ENCODE results near the gene MARCO. TPM values are rescaled to one million over a fixed set of nuclear protein-coding genes. Genes with fewer than 3 reads are reported as not detected.
"Not testable (repeated sequence)": the region's sequence is repeated elsewhere in the genome, so short reads cannot be mapped to it uniquely, and the experiment has no call there.

The MARCO gene
- polyA plus RNA-seq, 1 of the 3 experiments (the other 2 are of a cell fraction): not detected

DNA sequence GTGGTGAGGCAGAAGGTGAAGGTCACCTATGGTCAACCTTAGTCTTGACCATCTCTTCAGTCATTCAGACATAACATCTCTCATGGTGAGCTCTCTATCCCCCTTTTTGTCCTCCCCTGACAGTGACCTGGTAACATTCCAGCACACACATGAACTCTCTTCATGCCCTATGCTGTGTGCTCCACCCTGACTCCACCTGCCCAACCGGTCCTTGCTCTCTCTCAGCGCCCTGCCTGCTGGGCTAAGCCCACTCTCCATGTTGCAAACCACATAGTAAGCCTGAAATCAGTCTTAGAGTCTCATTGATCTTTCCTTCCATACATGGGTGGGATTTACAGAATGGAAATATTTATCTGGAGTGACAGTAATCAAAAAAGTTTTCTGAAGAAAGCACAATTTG is 52.8 kb downstream of the MARCO start:
- no peaks in the 10 kb centered on the region for H3K9me2 ChIP-seq
- no peaks in the 10 kb centered on the region for H3F3A ChIP-seq (replicated peaks; ENCODE audit: insufficient read depth)
- CTCF ChIA-PET: no interaction called here
- no peaks in the 10 kb centered on the region for H3K36me3 ChIP-seq (replicated peaks in 1 of 2; ENCODE audit: control insufficient read depth in 1 of 2, insufficient read depth in 2 of 2, low read length in 1 of 2)
- no peak for DNase-seq
- WGBS (ENCODE audit: low lambda C conversion rate): 0% methylated on average over 2 of the region's 2 CpGs
- H3K4me1 ChIP-seq (ENCODE audit: control insufficient read depth in 1 of 2, insufficient read depth in 2 of 2, low read depth in 1 of 2, low read length in 1 of 2): no peaks in the 10 kb centered on the region
- no peak overlapping the region for H3K9ac ChIP-seq
- POLR2A ChIA-PET: no interaction called here
- H3K79me2 ChIP-seq (ENCODE audit: insufficient read depth): no peaks in the 10 kb centered on the region
- no peak overlapping the region for H2AFZ ChIP-seq (ENCODE audit: low read depth)
- H3K27ac ChIP-seq (ENCODE audit: low read depth in 2 of 2, low read length in 1 of 2): no peak overlapping the region
- peaks cover 5% of the 10 kb centered on the region; the same call in 1 of the 2 replicates for H3K27me3 ChIP-seq (ENCODE audit: insufficient read depth)
- H3K9me3 ChIP-seq: no peaks in the 10 kb centered on the region
- no peak for TF ChIP-seq EZH2phosphoT487 (IDR thresholded peaks at IDR 0.05; ENCODE audit: borderline replicate concordance, low read depth)
- no peak overlapping the region for H3K4me3 ChIP-seq (ENCODE audit: low read depth in 2 of 2, low read length in 1 of 2)
- no peak overlapping the region for H3K4me2 ChIP-seq
- no peaks in the 10 kb centered on the region for H4K20me1 ChIP-seq (ENCODE audit: insufficient read depth)

DNA sequence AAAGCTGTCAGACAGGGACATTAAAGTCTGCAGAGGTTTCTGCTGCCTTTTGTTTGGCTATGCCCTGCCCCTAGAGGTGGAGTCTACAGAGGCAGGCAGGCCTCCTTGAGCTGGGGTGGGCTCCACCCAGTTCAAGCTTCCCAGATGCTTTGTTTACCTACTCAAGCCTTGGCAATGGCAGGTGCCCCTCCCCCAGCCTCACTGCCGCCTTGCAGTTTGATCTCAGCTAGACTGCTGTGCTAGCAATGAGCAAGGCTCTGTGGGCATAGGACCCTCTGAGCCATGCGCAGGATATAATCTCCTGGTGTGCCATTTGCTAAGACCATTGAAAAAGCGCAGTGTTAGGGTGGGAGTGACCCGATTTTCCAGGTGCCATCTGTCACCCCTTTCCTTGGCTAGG is 61.9 kb downstream of the MARCO start:
- H2AFZ ChIP-seq (ENCODE audit: low read depth); H3K9ac ChIP-seq; H3K4me2 ChIP-seq; H3K27ac ChIP-seq (ENCODE audit: low read depth in 2 of 2, low read length in 1 of 2); H3K9me3 ChIP-seq; DNase-seq; H4K20me1 ChIP-seq (ENCODE audit: insufficient read depth); H3F3A ChIP-seq (replicated peaks; ENCODE audit: insufficient read depth); H3K79me2 ChIP-seq (ENCODE audit: insufficient read depth); H3K4me1 ChIP-seq (ENCODE audit: control insufficient read depth in 1 of 2, insufficient read depth in 2 of 2, low read depth in 1 of 2, low read length in 1 of 2); H3K4me3 ChIP-seq (ENCODE audit: low read depth in 2 of 2, low read length in 1 of 2); H3K27me3 ChIP-seq (ENCODE audit: insufficient read depth); H3K36me3 ChIP-seq (replicated peaks in 1 of 2; ENCODE audit: control insufficient read depth in 1 of 2, insufficient read depth in 2 of 2, low read length in 1 of 2); POLR2A ChIA-PET; H3K9me2 ChIP-seq: not testable (repeated sequence)
- WGBS (ENCODE audit: low lambda C conversion rate): 14% methylated on average over 1 of the region's 4 CpGs
- CTCF ChIA-PET: interaction anchor here (1.3 kb wide), 1 partner anchor 122 kb away, joined by 5 read pairs; no protein-coding TSS in a partner anchor

DNA sequence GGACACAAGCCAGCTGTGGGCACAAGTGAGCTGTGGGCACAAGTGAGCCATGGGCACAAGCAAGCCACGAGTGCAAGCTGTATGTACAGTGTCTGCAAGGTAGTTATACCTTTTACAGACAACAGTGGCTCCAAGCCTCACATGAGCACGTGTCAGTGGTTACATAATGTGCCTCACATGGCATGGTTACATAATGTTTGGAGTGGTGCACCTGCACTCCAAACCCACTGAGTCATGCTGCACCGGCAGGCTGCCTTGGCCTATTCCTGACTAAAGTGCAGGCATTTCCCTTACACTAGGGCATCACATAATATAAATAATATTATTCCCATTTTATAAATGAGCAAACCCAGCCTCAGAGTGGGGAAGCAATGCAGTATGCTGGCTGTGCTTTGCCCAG is 62.6 kb downstream of the MARCO start:
- Histone ChIP-seq H3K4me3 (ENCODE audit: low read depth in 2 of 2, low read length in 1 of 2) (no peak overlapping the region), H3K9me3 (no peaks in the 10 kb centered on the region), H3K79me2 (ENCODE audit: insufficient read depth) (no peaks in the 10 kb centered on the region), H3K9ac (no peak overlapping the region), H2AFZ (ENCODE audit: low read depth) (no peak overlapping the region), H3K4me2 (no peak overlapping the region), H3K9me2 (no peaks in the 10 kb centered on the region), H3K27me3 (ENCODE audit: insufficient read depth) (peaks cover under 1% of the 10 kb centered on the region; the same call in 1 of the 2 replicates), H4K20me1 (ENCODE audit: insufficient read depth) (no peaks in the 10 kb centered on the region), H3K36me3 (replicated peaks in 1 of 2; ENCODE audit: control insufficient read depth in 1 of 2, insufficient read depth in 2 of 2, low read length in 1 of 2) (no peaks in the 10 kb centered on the region), H3K27ac (ENCODE audit: low read depth in 2 of 2, low read length in 1 of 2) (no peak overlapping the region), H3K4me1 (ENCODE audit: control insufficient read depth in 1 of 2, insufficient read depth in 2 of 2, low read depth in 1 of 2, low read length in 1 of 2) (no peaks in the 10 kb centered on the region), H3F3A (replicated peaks; ENCODE audit: insufficient read depth) (no peaks in the 10 kb centered on the region)
- 39% methylated on average over 2 of the region's 3 CpGs for WGBS (ENCODE audit: low lambda C conversion rate)
- POLR2A ChIA-PET: no interaction called here
- DNase-seq: no peak
- CTCF ChIA-PET: interaction anchor here (1.3 kb wide), 1 partner anchor 123 kb away, joined by 5 read pairs; no protein-coding TSS in a partner anchor
- TF ChIP-seq, protein P1, sequence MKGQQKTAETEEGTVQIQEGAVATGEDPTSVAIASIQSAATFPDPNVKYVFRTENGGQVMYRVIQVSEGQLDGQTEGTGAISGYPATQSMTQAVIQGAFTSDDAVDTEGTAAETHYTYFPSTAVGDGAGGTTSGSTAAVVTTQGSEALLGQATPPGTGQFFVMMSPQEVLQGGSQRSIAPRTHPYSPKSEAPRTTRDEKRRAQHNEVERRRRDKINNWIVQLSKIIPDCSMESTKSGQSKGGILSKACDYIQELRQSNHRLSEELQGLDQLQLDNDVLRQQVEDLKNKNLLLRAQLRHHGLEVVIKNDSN (IDR thresholded peaks at IDR 0.05; ENCODE audit: borderline replicate concordance, low read depth): no peak
- TF ChIP-seq NFIC (IDR thresholded peaks at IDR 0.05; ENCODE audit: borderline replicate concordance): no peak
- no peak for TF ChIP-seq POLR2AphosphoS5 (IDR thresholded peaks at IDR 0.05; ENCODE audit: low read depth, low read length)
- TF ChIP-seq, protein P2, sequence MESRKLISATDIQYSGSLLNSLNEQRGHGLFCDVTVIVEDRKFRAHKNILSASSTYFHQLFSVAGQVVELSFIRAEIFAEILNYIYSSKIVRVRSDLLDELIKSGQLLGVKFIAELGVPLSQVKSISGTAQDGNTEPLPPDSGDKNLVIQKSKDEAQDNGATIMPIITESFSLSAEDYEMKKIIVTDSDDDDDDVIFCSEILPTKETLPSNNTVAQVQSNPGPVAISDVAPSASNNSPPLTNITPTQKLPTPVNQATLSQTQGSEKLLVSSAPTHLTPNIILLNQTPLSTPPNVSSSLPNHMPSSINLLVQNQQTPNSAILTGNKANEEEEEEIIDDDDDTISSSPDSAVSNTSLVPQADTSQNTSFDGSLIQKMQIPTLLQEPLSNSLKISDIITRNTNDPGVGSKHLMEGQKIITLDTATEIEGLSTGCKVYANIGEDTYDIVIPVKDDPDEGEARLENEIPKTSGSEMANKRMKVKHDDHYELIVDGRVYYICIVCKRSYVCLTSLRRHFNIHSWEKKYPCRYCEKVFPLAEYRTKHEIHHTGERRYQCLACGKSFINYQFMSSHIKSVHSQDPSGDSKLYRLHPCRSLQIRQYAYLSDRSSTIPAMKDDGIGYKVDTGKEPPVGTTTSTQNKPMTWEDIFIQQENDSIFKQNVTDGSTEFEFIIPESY (IDR thresholded peaks at IDR 0.05; ENCODE audit: borderline replicate concordance, low read depth): no peak
- TF ChIP-seq FOXM1 (IDR thresholded peaks at IDR 0.05; ENCODE audit: low read depth): no peak
- TF ChIP-seq, protein P3, sequence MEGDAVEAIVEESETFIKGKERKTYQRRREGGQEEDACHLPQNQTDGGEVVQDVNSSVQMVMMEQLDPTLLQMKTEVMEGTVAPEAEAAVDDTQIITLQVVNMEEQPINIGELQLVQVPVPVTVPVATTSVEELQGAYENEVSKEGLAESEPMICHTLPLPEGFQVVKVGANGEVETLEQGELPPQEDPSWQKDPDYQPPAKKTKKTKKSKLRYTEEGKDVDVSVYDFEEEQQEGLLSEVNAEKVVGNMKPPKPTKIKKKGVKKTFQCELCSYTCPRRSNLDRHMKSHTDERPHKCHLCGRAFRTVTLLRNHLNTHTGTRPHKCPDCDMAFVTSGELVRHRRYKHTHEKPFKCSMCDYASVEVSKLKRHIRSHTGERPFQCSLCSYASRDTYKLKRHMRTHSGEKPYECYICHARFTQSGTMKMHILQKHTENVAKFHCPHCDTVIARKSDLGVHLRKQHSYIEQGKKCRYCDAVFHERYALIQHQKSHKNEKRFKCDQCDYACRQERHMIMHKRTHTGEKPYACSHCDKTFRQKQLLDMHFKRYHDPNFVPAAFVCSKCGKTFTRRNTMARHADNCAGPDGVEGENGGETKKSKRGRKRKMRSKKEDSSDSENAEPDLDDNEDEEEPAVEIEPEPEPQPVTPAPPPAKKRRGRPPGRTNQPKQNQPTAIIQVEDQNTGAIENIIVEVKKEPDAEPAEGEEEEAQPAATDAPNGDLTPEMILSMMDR (IDR thresholded peaks at IDR 0.05): no peak

All from SK-N-SH (cell line).